ENCODE results near the gene DSN1. TPM values are rescaled to one million over a fixed set of nuclear protein-coding genes. Genes with fewer than 3 reads are reported as not detected.

DSN1 gene
- total RNA-seq, 4 donors from 2014 or later: 6.9 to 13.0 (median 9.7) TPM

DNA sequence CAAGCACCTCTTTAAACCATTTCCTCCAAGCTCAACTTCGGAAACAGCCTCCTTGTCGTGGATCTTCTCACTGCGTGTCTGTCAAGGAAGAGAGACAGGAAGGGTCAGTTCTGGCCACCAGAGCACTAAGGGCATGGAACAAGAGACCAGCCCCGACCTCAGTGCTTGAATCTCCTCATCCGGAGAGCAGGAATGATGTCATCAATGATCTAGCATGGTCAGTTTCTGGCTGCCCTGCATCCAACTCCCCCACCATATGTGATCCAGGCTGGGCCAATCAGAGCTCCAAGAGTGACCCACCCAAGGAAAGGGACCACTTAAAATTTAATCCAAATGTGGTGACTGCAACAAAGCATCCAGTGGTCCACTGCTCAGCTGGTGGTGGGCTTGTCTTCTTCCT is 23.3 kb upstream of the DSN1 start:
- DNase-seq: no peak
- WGBS, 2 donors: 60 to 80% methylated on average over 1 to 4 of the region's 5 CpGs
- peaks cover 48 to 99% (median 54%) of the 10 kb centered on the region in 3 donors for H3K36me3 ChIP-seq

DNA sequence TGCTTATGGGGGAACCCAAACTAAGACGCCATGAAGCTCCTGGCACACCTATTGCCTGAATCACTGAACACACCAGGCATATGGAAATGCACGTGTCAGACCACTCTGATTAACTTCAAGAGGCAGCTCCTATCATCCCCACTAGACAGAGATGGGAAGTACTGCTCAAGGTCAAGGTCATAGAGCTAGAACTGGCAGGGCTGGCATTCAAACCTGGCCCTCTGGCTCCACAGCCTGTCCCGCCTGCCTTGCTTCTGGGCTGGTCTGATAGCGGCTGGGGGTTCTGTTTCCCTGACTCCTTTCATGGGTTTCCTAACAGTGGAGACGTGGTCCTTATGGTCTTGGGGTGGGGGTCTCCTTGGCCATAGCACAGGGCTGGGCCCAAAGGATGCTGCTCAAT is 22.6 kb upstream of the DSN1 start:
- no peak overlapping the region for H3K27ac ChIP-seq
- DNase-seq: no peak
- H3K9me3 ChIP-seq: no peaks in the 10 kb centered on the region
- TF ChIP-seq, protein P1, sequence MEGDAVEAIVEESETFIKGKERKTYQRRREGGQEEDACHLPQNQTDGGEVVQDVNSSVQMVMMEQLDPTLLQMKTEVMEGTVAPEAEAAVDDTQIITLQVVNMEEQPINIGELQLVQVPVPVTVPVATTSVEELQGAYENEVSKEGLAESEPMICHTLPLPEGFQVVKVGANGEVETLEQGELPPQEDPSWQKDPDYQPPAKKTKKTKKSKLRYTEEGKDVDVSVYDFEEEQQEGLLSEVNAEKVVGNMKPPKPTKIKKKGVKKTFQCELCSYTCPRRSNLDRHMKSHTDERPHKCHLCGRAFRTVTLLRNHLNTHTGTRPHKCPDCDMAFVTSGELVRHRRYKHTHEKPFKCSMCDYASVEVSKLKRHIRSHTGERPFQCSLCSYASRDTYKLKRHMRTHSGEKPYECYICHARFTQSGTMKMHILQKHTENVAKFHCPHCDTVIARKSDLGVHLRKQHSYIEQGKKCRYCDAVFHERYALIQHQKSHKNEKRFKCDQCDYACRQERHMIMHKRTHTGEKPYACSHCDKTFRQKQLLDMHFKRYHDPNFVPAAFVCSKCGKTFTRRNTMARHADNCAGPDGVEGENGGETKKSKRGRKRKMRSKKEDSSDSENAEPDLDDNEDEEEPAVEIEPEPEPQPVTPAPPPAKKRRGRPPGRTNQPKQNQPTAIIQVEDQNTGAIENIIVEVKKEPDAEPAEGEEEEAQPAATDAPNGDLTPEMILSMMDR (IDR thresholded peaks at IDR 0.05): no peak
- no peak for TF ChIP-seq POLR2A (IDR thresholded peaks at IDR 0.05)
- no peaks in the 10 kb centered on the region for H3K27me3 ChIP-seq
- intact Hi-C loops (cut with DNase I): no loop called here
- no peak overlapping the region for H3K4me3 ChIP-seq
- peaks cover 44 to 99% (median 54%) of the 10 kb centered on the region in 3 donors for H3K36me3 ChIP-seq
- WGBS, 2 donors: 90 to 96% methylated on average over 2 to 4 of the region's 5 CpGs
- H3K4me1 ChIP-seq: peaks cover 0 to 7% (median 0%) of the 10 kb centered on the region in 3 donors

More for the DNA sequence above, 23.3 kb upstream of the DSN1 start:
- no peaks in the 10 kb centered on the region for H3K27me3 ChIP-seq
- H3K4me1 ChIP-seq: peaks cover 0 to 7% (median 0%) of the 10 kb centered on the region in 3 donors
- no peak overlapping the region for H3K4me3 ChIP-seq
- TF ChIP-seq, protein P1 (IDR thresholded peaks at IDR 0.05): no peak
- TF ChIP-seq POLR2A (IDR thresholded peaks at IDR 0.05): no peak
- H3K27ac ChIP-seq: no peak overlapping the region
- intact Hi-C loops (cut with DNase I): no loop called here
- H3K9me3 ChIP-seq: no peaks in the 10 kb centered on the region

DNA sequence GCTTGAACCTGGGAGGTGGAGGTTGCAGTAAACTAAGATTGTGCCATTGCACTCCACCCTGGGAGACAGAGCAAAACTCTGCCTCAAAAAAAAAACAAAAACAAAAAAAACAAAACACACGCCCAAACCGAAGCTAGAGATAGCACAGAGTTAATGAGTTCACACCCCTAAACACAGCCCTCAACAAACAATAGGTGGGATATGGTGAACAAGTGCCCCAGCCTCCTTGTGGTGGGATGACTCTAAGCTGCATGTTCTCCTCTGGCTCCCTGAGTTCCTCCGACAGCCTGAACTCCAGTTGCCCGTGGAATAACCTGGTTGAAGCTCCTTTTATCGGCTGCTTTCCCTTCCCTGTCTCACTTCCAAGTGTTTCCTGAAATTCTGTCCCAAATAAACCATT is 22.1 kb upstream of the DSN1 start:
- H3K4me3 ChIP-seq: no peak overlapping the region
- no peak overlapping the region for H3K27ac ChIP-seq
- no peaks in the 10 kb centered on the region for H3K27me3 ChIP-seq
- H3K9me3 ChIP-seq: no peaks in the 10 kb centered on the region
- no peak for TF ChIP-seq POLR2A (IDR thresholded peaks at IDR 0.05)
- TF ChIP-seq, protein P1 (IDR thresholded peaks at IDR 0.05): no peak
- peaks cover 0 to 7% (median 0%) of the 10 kb centered on the region in 3 donors for H3K4me1 ChIP-seq
- WGBS, 2 donors: 74 to 90% methylated on average over 5 of the region's 5 CpGs
- intact Hi-C loops (cut with DNase I): no loop called here
- H3K36me3 ChIP-seq: peaks cover 40 to 99% (median 50%) of the 10 kb centered on the region in 3 donors
- no peak for DNase-seq

DNA sequence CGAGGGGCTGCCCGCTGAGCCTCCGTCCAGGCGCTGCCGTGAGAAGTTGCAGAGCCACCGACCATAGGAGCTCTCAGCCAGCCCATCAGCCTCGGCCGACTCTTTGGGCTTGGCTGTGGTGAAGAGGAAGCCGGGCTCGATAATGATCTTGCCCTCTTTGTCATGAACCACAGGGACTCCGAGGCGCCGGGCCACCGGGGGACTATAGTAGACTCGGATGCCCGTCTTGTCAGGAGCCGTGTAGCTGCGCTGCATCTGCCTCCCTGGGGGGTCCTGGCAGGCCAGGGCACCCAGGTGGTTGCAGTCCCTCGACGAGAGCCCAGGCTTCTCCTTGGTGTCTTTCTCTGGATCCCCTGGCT is 20.5 kb upstream of the DSN1 start:
- intact Hi-C loops (cut with DNase I): no loop called here
- no peak for TF ChIP-seq POLR2A (IDR thresholded peaks at IDR 0.05)
- TF ChIP-seq, protein P1 (IDR thresholded peaks at IDR 0.05): no peak
- Histone ChIP-seq H3K9me3 (no peaks in the 10 kb centered on the region), H3K27ac (no peak overlapping the region), H3K4me3 (no peak overlapping the region), H3K4me1 (peaks cover 0 to 7% (median 0%) of the 10 kb centered on the region in 3 donors), H3K36me3 (peaks cover 35 to 97% (median 42%) of the 10 kb centered on the region in 3 donors), H3K27me3 (no peaks in the 10 kb centered on the region)
- WGBS, 2 donors: 89 to 95% methylated on average over 4 to 5 of the region's 20 CpGs
- no peak for DNase-seq

DNA sequence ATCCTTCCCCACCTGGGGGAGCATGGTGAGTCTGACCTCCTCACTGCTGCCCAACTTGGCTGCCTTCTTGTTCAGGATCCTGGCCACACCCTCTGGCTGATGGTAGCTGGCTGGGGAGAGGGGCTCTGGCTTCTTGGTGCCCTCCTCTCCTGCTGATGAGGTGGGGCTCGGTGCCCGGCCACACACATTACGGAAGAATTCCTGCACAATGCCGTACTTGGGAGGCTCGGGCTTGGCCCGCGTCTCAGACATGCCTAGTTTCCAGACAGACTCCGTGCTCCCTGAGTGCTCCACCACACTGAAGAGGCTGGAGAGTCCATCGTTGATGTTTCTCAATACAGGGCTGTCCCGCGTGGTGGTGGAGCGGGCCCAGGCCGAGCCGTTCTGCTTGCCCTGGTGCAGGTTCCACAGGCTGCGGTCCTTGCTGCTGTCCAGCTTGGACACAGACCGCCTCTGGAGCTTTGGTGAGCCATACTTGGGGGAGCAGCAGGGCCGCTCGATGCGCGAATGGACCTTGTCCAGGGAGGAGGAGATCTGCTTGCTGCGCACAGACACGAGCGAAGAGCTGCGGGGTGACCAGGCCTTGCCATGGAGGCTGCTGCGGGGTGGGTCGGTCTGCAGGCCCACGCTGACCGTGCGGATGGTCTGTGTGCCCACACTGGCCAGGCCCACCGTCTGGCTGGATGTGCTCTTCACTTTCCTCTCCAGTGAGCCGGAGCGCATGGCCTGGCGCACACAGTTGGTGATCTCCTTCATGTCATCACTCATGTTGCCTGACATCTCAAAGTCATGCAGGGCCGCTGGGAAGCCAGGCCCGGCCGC is 19.9 kb upstream of the DSN1 start:
- no peak for DNase-seq
- Histone ChIP-seq H3K4me3 (no peak overlapping the region), H3K36me3 (peaks cover 35 to 97% (median 42%) of the 10 kb centered on the region in 3 donors), H3K9me3 (no peaks in the 10 kb centered on the region), H3K4me1 (peaks cover 0 to 7% (median 0%) of the 10 kb centered on the region in 3 donors), H3K27me3 (no peaks in the 10 kb centered on the region), H3K27ac (no peak overlapping the region)
- intact Hi-C loops (cut with DNase I): no loop called here
- TF ChIP-seq, protein P1 (IDR thresholded peaks at IDR 0.05): no peak
- TF ChIP-seq POLR2A (IDR thresholded peaks at IDR 0.05): no peak
- WGBS, 2 donors: 87 to 92% methylated on average over 15 of the region's 36 CpGs
